Measurements from ENCODE around the gene RPL27. TPM values are rescaled to one million over a fixed set of nuclear protein-coding genes. Genes with fewer than 3 reads are reported as not detected.

RPL27 gene
- total and polyA plus RNA-seq, 2 donors (not counting 1 experiment from before 2014, with no cell fraction given), result 902 to 3,346 TPM

- Histone ChIP-seq H2AFZ (ENCODE audit: low read length) (no peak overlapping the region), H3K79me2 (ENCODE audit: control insufficient read depth, insufficient read depth, low read length) (peaks cover 15% of the 10 kb centered on the region), H3K4me1 (ENCODE audit: control insufficient read depth, extremely low read depth, insufficient read depth, low read length) (peaks cover 8% of the 10 kb centered on the region), H3K9me3 (ENCODE audit: control insufficient read depth, insufficient read depth, low read depth, low read length) (no peaks in the 10 kb centered on the region), H3K4me2 (ENCODE audit: extremely low read depth, insufficient read depth, low read length) (peak overlapping the region; percentile 64), H4K20me1 (ENCODE audit: control insufficient read depth, extremely low read depth, insufficient read depth, low read length) (no peaks in the 10 kb centered on the region), H3K4me3 (replicated peaks in 1 of 4; ENCODE audit: control extremely low read depth in 1 of 4, insufficient read depth in 1 of 4, low read depth in 3 of 4, low read length in 4 of 4) (peak overlapping the region in 1 of 4 experiments; percentile 42), H3K27ac (ENCODE audit: insufficient read depth, low read length) (no peak overlapping the region), H3K36me3 (ENCODE audit: control insufficient read depth, insufficient read depth, low read length) (no peaks in the 10 kb centered on the region), H3K9ac (ENCODE audit: insufficient read depth, low read length) (no peak overlapping the region), H3K27me3 (ENCODE audit: control insufficient read depth, insufficient read depth, low read length) (no peaks in the 10 kb centered on the region)
- TF ChIP-seq EZH2 (IDR thresholded peaks at IDR 0.05; ENCODE audit: low read length, missing control alignments), result peak; percentile 57
- TF ChIP-seq, protein P1, sequence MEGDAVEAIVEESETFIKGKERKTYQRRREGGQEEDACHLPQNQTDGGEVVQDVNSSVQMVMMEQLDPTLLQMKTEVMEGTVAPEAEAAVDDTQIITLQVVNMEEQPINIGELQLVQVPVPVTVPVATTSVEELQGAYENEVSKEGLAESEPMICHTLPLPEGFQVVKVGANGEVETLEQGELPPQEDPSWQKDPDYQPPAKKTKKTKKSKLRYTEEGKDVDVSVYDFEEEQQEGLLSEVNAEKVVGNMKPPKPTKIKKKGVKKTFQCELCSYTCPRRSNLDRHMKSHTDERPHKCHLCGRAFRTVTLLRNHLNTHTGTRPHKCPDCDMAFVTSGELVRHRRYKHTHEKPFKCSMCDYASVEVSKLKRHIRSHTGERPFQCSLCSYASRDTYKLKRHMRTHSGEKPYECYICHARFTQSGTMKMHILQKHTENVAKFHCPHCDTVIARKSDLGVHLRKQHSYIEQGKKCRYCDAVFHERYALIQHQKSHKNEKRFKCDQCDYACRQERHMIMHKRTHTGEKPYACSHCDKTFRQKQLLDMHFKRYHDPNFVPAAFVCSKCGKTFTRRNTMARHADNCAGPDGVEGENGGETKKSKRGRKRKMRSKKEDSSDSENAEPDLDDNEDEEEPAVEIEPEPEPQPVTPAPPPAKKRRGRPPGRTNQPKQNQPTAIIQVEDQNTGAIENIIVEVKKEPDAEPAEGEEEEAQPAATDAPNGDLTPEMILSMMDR (conservative IDR thresholded peaks at IDR 0.05 in 1 of 2, IDR thresholded peaks at IDR 0.05 in 1 of 2; ENCODE audit: low read depth in 1 of 2, low read length in 2 of 2), result no peak
- DNase-seq (ENCODE audit: low read depth in 2 of 2), result no peak
Observed at GRCh38 chr17:43025290-43025657, 27.1 kb downstream of the RPL27 start.

DNA sequence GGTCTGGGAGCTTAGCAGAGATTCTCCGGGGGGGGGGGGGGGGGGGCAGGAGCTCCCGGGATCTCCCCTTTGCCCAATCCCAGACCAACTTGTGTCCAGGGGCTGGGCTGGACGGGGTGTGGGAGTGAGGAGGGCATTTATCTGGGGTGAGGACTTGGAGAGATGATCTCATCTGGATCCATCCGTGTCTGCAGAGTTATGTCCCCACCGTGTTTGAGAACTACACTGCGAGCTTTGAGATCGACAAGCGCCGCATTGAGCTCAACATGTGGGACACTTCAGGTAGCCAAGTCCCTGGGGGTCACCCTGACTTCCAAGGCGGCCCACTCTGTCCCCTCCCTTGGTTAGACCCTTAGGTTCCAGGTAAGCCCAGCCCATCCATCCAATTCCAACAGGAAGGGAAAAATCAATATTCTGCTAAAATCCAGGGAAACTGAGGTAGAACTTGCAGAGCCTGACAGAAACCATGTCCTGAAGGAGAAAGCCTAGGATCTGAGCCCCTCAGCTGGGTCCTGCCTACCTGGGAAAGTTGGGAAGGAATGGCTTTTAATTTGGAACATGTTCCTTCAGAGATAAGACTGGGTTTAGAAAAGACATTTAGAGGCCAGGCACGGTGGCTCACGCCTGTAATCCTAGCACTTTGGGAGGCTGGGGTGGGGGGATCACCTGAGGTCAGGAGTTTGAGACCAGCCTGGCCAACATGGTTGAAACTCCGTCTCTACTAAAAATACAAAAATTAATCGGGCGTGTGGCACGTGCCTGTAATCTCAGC is 27.7 kb downstream of the RPL27 start:
- Histone ChIP-seq H3K9ac (ENCODE audit: insufficient read depth, low read length) (no peak overlapping the region), H3K79me2 (ENCODE audit: control insufficient read depth, insufficient read depth, low read length) (peaks cover 11% of the 10 kb centered on the region), H3K4me2 (ENCODE audit: extremely low read depth, insufficient read depth, low read length) (no peak overlapping the region), H3K4me3 (replicated peaks in 1 of 4; ENCODE audit: control extremely low read depth in 1 of 4, insufficient read depth in 1 of 4, low read depth in 3 of 4, low read length in 4 of 4) (no peak overlapping the region), H3K27ac (ENCODE audit: insufficient read depth, low read length) (no peak overlapping the region), H3K9me3 (ENCODE audit: control insufficient read depth, insufficient read depth, low read depth, low read length) (no peaks in the 10 kb centered on the region), H2AFZ (ENCODE audit: low read length) (no peak overlapping the region), H3K4me1 (ENCODE audit: control insufficient read depth, extremely low read depth, insufficient read depth, low read length) (peaks cover 4% of the 10 kb centered on the region), H3K27me3 (ENCODE audit: control insufficient read depth, insufficient read depth, low read length) (no peaks in the 10 kb centered on the region), H3K36me3 (ENCODE audit: control insufficient read depth, insufficient read depth, low read length) (no peaks in the 10 kb centered on the region), H4K20me1 (ENCODE audit: control insufficient read depth, extremely low read depth, insufficient read depth, low read length) (no peaks in the 10 kb centered on the region)
- TF ChIP-seq, protein P1 (conservative IDR thresholded peaks at IDR 0.05 in 1 of 2, IDR thresholded peaks at IDR 0.05 in 1 of 2; ENCODE audit: low read depth in 1 of 2, low read length in 2 of 2), result no peak
- peak; percentile 20 for TF ChIP-seq EZH2 (IDR thresholded peaks at IDR 0.05; ENCODE audit: low read length, missing control alignments)
- DNase-seq (ENCODE audit: low read depth in 2 of 2), result no peak

DNA sequence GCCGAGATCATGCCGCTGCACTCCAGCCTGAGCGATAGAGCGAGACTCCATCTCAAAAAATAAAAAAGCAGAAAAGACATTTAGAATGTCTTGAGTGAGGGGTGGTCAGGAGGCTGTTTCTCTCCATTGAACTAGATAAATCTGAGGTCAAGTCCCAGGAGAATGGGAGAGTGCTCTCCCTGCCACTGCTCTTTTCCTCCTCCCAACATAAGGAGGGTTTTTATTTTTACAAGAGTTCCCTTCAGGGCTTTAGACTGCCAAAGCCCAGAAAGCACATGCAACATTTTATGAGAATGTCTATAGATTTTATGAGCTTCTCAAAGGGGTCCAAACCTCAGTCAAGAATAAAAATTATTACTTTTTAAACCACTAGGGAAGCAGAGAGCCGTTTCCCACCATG is 28.4 kb downstream of the RPL27 start:
- no peaks in the 10 kb centered on the region for H3K9me3 ChIP-seq (ENCODE audit: control insufficient read depth, insufficient read depth, low read depth, low read length)
- H3K4me3 ChIP-seq (replicated peaks in 1 of 4; ENCODE audit: control extremely low read depth in 1 of 4, insufficient read depth in 1 of 4, low read depth in 3 of 4, low read length in 4 of 4), result no peak overlapping the region
- H2AFZ ChIP-seq (ENCODE audit: low read length), result no peak overlapping the region
- H3K4me1 ChIP-seq (ENCODE audit: control insufficient read depth, extremely low read depth, insufficient read depth, low read length), result peaks cover 4% of the 10 kb centered on the region
- TF ChIP-seq, protein P1 (conservative IDR thresholded peaks at IDR 0.05 in 1 of 2, IDR thresholded peaks at IDR 0.05 in 1 of 2; ENCODE audit: low read depth in 1 of 2, low read length in 2 of 2), result no peak
- TF ChIP-seq EZH2 (IDR thresholded peaks at IDR 0.05; ENCODE audit: low read length, missing control alignments), result no peak
- no peaks in the 10 kb centered on the region for H4K20me1 ChIP-seq (ENCODE audit: control insufficient read depth, extremely low read depth, insufficient read depth, low read length)
- no peaks in the 10 kb centered on the region for H3K27me3 ChIP-seq (ENCODE audit: control insufficient read depth, insufficient read depth, low read length)
- H3K9ac ChIP-seq (ENCODE audit: insufficient read depth, low read length), result no peak overlapping the region
- H3K79me2 ChIP-seq (ENCODE audit: control insufficient read depth, insufficient read depth, low read length), result peaks cover 6% of the 10 kb centered on the region
- DNase-seq (ENCODE audit: low read depth in 2 of 2), result no peak
- no peak overlapping the region for H3K27ac ChIP-seq (ENCODE audit: insufficient read depth, low read length)
- H3K4me2 ChIP-seq (ENCODE audit: extremely low read depth, insufficient read depth, low read length), result no peak overlapping the region
- H3K36me3 ChIP-seq (ENCODE audit: control insufficient read depth, insufficient read depth, low read length), result no peaks in the 10 kb centered on the region
